ENCODE measurements around the gene ETV5.

ETV5 gene

GRCh38 chr3:186092360-186093070 is 16.4 kb downstream of the ETV5 start:
- TF ChIP-seq ZC3H10 (CRISPR knock-in tag; IDR thresholded peaks at IDR 0.05) (no peak), ZNF8 (CRISPR knock-in tag; IDR thresholded peaks at IDR 0.05) (no peak), SNAI2 (CRISPR knock-in tag; IDR thresholded peaks at IDR 0.05) (no peak), PATZ1 (CRISPR knock-in tag; IDR thresholded peaks at IDR 0.05; ENCODE audit: borderline replicate concordance) (no peak), ZFP30 (CRISPR knock-in tag; IDR thresholded peaks at IDR 0.05) (no peak), OSR1 (CRISPR knock-in tag; IDR thresholded peaks at IDR 0.05) (no peak), ZNF70 (CRISPR knock-in tag; IDR thresholded peaks at IDR 0.05) (no peak), TOX (CRISPR knock-in tag; IDR thresholded peaks at IDR 0.05; ENCODE audit: borderline replicate concordance) (no peak), CSDC2 (CRISPR knock-in tag; IDR thresholded peaks at IDR 0.05) (no peak), TCF4 (CRISPR knock-in tag; IDR thresholded peaks at IDR 0.05; ENCODE audit: borderline replicate concordance) (no peak), RARB (CRISPR knock-in tag; IDR thresholded peaks at IDR 0.05) (no peak), BACH2 (CRISPR knock-in tag; IDR thresholded peaks at IDR 0.05; ENCODE audit: borderline replicate concordance) (no peak), ZFP3 (CRISPR knock-in tag; IDR thresholded peaks at IDR 0.05) (no peak), ISL1 (CRISPR knock-in tag; IDR thresholded peaks at IDR 0.05) (no peak), ESRRG (CRISPR knock-in tag; IDR thresholded peaks at IDR 0.05) (no peak), PPARA (CRISPR knock-in tag; IDR thresholded peaks at IDR 0.05; ENCODE audit: borderline replicate concordance) (no peak), CSRNP3 (CRISPR knock-in tag; IDR thresholded peaks at IDR 0.05) (no peak), TSHZ2 (CRISPR knock-in tag; IDR thresholded peaks at IDR 0.05) (no peak)
- ATAC-seq = no peak

- TF ChIP-seq ZFP3 (CRISPR knock-in tag; IDR thresholded peaks at IDR 0.05) (no peak), ZNF8 (CRISPR knock-in tag; IDR thresholded peaks at IDR 0.05) (no peak), POU6F1 (CRISPR knock-in tag; IDR thresholded peaks at IDR 0.05; ENCODE audit: borderline replicate concordance, low read depth) (no peak), GLIS3 (CRISPR knock-in tag; IDR thresholded peaks at IDR 0.05) (no peak), ESRRG (CRISPR knock-in tag; IDR thresholded peaks at IDR 0.05) (no peak), ZC3H10 (CRISPR knock-in tag; IDR thresholded peaks at IDR 0.05) (no peak), ZNF70 (CRISPR knock-in tag; IDR thresholded peaks at IDR 0.05) (no peak), ZFP30 (CRISPR knock-in tag; IDR thresholded peaks at IDR 0.05) (no peak), TOX (CRISPR knock-in tag; IDR thresholded peaks at IDR 0.05; ENCODE audit: borderline replicate concordance) (no peak), SNAI2 (CRISPR knock-in tag; IDR thresholded peaks at IDR 0.05) (no peak)
- no peak for ATAC-seq
These were observed 18.0 kb downstream of the ETV5 start for GRCh38 chr3:186090901-186091300.

- ATAC-seq = no peak
- no peak for TF ChIP-seq SNAI2 (CRISPR knock-in tag; IDR thresholded peaks at IDR 0.05)
- TF ChIP-seq CREB5 (CRISPR knock-in tag; IDR thresholded peaks at IDR 0.05; ENCODE audit: low read depth) = no peak
- no peak for TF ChIP-seq BACH2 (CRISPR knock-in tag; IDR thresholded peaks at IDR 0.05; ENCODE audit: borderline replicate concordance)
- TF ChIP-seq TSHZ2 (CRISPR knock-in tag; IDR thresholded peaks at IDR 0.05) = no peak
- no peak for TF ChIP-seq TCF4 (CRISPR knock-in tag; IDR thresholded peaks at IDR 0.05; ENCODE audit: borderline replicate concordance)
- no peak for TF ChIP-seq ZNF565 (CRISPR knock-in tag; conservative IDR thresholded peaks at IDR 0.05; ENCODE audit: low read depth)
- no peak for TF ChIP-seq ESRRG (CRISPR knock-in tag; IDR thresholded peaks at IDR 0.05)
- no peak for TF ChIP-seq ARNTL (CRISPR knock-in tag; IDR thresholded peaks at IDR 0.05; ENCODE audit: borderline replicate concordance, low read depth)
- TF ChIP-seq OSR1 (CRISPR knock-in tag; IDR thresholded peaks at IDR 0.05) = no peak
- TF ChIP-seq PATZ1 (CRISPR knock-in tag; IDR thresholded peaks at IDR 0.05; ENCODE audit: borderline replicate concordance) = no peak
- TF ChIP-seq PPARA (CRISPR knock-in tag; IDR thresholded peaks at IDR 0.05; ENCODE audit: borderline replicate concordance) = no peak
These were observed 20.6 kb downstream of the ETV5 start for GRCh38 chr3:186088335-186088734.
